GM12892 (cell line): ENCODE data around the gene MYL11.

Experiments used
- POLR2A ChIP-seq: IDR thresholded peaks from 2 replicates; pipeline ENCODE4 v1.6.1; 2011; ENCODE audit warnings: low read depth, low read length, control low read depth
- TAF1 ChIP-seq: IDR thresholded peaks from 2 replicates; pipeline ENCODE4 v1.6.1; 2011; ENCODE audit warnings: low read depth, mild to moderate bottlenecking, control low read depth, low read length, borderline replicate concordance

DNA sequence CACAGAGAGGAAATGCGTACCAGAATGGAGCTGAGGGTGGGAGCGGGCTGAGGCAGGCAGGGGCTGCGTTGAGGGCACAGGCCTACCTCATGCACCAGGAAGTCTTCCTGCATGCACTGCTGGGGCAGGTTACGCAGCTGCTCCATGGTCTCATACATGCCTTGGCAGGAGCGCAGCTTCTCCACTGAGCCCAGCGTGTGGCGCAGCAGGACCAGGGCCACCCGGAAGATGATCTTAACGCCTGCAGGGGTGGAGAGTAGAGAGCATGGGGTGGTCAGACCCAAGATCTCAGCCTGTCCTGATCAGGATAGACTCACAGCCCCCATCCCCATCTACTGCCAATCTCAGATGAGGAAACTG lies 16.0 kb upstream of the MYL11 start:
- TF ChIP-seq TAF1 (no peak), POLR2A (no peak)
